WTC11 (cell line): ENCODE data around the gene PAPPA2.

Experiments used
- ATF2 ChIP-seq: sonication (generic); formaldehyde crosslinking; IDR thresholded peaks from 2 replicates; pipeline ENCODE4 v1.8.1; 2022; ENCODE audit warnings: low read depth, missing genetic modification reagents, borderline replicate concordance
- ELF4 ChIP-seq: sonication (generic); formaldehyde crosslinking; IDR thresholded peaks from 2 replicates; pipeline ENCODE4 v1.8.1; 2022; ENCODE audit warnings: low read depth, mild to moderate bottlenecking, moderate library complexity, missing genetic modification reagents
- ESRRA ChIP-seq: sonication (generic); formaldehyde crosslinking; IDR thresholded peaks from 2 replicates; pipeline ENCODE4 v1.8.1; 2022; ENCODE audit warnings: mild to moderate bottlenecking, missing genetic modification reagents, borderline replicate concordance
- NFYB ChIP-seq: sonication (generic); formaldehyde crosslinking; conservative IDR thresholded peaks from 2 replicates; pipeline ENCODE4 v1.8.0; 2022; ENCODE audit warnings: low read depth, missing genetic modification reagents
- RELA ChIP-seq: sonication (generic); formaldehyde crosslinking; IDR thresholded peaks from 2 replicates; pipeline ENCODE4 v1.8.1; 2022; ENCODE audit warnings: missing genetic modification reagents, mild to moderate bottlenecking, borderline replicate concordance
- TCF7 ChIP-seq: sonication (generic); formaldehyde crosslinking; IDR thresholded peaks from 2 replicates; pipeline ENCODE4 v1.8.0; 2022; ENCODE audit warnings: mild to moderate bottlenecking, low read depth, missing genetic modification reagents, moderate library complexity
- TEAD1 ChIP-seq: sonication (generic); formaldehyde crosslinking; IDR thresholded peaks from 2 replicates; pipeline ENCODE4 v1.8.0; 2022; ENCODE audit warnings: mild to moderate bottlenecking, missing genetic modification reagents
- USF2 ChIP-seq: sonication (generic); formaldehyde crosslinking; IDR thresholded peaks from 2 replicates; pipeline ENCODE4 v1.8.1; 2023; ENCODE audit warnings: mild to moderate bottlenecking, missing genetic modification reagents, moderate library complexity
- ZNF121 ChIP-seq: sonication (generic); formaldehyde crosslinking; IDR thresholded peaks from 2 replicates; pipeline ENCODE4 v1.8.0; 2023; ENCODE audit warnings: missing genetic modification reagents
- TF ChIP-seq, protein P1 (sequence below): fragments of 200-600 bp; IDR thresholded peaks from 2 replicates; pipeline ENCODE4 v1.8.0; 2022; ENCODE audit warnings: antibody characterized with exemption
- TF ChIP-seq, protein P2 (sequence below): sonication (generic); formaldehyde crosslinking; IDR thresholded peaks from 2 replicates; pipeline ENCODE4 v1.8.0; 2022; ENCODE audit warnings: mild to moderate bottlenecking, missing genetic modification reagents
- TF ChIP-seq, protein P3 (sequence below): sonication (generic); formaldehyde crosslinking; IDR thresholded peaks from 2 replicates; pipeline ENCODE4 v1.8.1; 2023; ENCODE audit warnings: mild to moderate bottlenecking, missing genetic modification reagents
- TF ChIP-seq, protein P4 (sequence below): fragments of 250-450 bp; sonication (Bioruptor Pico); conservative IDR thresholded peaks from 2 replicates; pipeline ENCODE4 v1.9.0; 2021; ENCODE audit warnings: mild to moderate bottlenecking

GRCh38 chr1:176694713-176695112 is 231.7 kb downstream of the PAPPA2 start:
- TF ChIP-seq TEAD1 (CRISPR knock-in tag) (no peak), ESRRA (CRISPR knock-in tag) (no peak), USF2 (CRISPR knock-in tag) (no peak), RELA (CRISPR knock-in tag) (no peak), TCF7 (no peak), ATF2 (CRISPR knock-in tag) (no peak), ZNF121 (CRISPR knock-in tag) (no peak), NFYB (CRISPR knock-in tag) (no peak), ELF4 (CRISPR knock-in tag) (no peak)
- TF ChIP-seq, protein P1, sequence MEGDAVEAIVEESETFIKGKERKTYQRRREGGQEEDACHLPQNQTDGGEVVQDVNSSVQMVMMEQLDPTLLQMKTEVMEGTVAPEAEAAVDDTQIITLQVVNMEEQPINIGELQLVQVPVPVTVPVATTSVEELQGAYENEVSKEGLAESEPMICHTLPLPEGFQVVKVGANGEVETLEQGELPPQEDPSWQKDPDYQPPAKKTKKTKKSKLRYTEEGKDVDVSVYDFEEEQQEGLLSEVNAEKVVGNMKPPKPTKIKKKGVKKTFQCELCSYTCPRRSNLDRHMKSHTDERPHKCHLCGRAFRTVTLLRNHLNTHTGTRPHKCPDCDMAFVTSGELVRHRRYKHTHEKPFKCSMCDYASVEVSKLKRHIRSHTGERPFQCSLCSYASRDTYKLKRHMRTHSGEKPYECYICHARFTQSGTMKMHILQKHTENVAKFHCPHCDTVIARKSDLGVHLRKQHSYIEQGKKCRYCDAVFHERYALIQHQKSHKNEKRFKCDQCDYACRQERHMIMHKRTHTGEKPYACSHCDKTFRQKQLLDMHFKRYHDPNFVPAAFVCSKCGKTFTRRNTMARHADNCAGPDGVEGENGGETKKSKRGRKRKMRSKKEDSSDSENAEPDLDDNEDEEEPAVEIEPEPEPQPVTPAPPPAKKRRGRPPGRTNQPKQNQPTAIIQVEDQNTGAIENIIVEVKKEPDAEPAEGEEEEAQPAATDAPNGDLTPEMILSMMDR: no peak
- TF ChIP-seq, protein P2, sequence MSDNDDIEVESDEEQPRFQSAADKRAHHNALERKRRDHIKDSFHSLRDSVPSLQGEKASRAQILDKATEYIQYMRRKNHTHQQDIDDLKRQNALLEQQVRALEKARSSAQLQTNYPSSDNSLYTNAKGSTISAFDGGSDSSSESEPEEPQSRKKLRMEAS: no peak
- TF ChIP-seq, protein P3, sequence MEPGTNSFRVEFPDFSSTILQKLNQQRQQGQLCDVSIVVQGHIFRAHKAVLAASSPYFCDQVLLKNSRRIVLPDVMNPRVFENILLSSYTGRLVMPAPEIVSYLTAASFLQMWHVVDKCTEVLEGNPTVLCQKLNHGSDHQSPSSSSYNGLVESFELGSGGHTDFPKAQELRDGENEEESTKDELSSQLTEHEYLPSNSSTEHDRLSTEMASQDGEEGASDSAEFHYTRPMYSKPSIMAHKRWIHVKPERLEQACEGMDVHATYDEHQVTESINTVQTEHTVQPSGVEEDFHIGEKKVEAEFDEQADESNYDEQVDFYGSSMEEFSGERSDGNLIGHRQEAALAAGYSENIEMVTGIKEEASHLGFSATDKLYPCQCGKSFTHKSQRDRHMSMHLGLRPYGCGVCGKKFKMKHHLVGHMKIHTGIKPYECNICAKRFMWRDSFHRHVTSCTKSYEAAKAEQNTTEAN (CRISPR knock-in tag): no peak
- TF ChIP-seq, protein P4, sequence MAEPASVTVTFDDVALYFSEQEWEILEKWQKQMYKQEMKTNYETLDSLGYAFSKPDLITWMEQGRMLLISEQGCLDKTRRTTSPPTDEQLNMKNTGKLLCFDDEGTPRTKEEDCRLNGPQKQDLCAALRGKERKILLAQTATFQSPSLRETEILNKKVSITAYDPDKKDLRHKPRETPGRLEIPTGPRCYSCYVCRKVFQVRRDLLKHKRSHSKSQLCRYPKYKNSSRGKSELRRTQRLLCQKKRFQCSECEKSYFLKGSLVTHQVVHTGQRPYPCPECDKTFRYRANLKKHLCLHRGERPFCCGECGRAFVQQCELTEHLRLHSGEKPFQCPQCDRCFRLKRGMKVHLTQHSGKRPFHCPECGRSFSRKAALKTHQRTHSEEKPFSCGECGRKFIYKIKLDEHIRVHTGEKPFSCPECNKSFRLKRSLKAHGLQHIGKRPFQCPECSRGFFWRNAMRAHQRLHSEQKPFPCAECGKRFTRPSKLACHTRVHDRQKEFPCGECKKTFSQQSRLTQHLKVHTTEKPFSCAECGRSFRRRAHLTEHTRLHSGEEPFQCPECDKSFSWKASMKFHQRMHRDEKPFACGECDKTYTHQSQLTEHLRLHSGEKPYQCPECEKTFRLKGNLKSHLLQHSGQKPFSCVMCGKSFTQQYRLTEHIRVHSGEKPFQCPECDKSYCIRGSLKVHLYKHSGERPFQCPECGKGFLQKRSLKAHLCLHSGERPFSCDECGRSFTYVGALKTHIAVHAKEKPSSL (CRISPR knock-in tag): no peak
